ENCODE data around the gene MTF1. TPM values are rescaled to one million over a fixed set of nuclear protein-coding genes. Genes with fewer than 3 reads are reported as not detected.

The MTF1 gene
- total and polyA plus RNA-seq, 10 donors = 1.3 to 49.8 (median 11.4) TPM

DNA sequence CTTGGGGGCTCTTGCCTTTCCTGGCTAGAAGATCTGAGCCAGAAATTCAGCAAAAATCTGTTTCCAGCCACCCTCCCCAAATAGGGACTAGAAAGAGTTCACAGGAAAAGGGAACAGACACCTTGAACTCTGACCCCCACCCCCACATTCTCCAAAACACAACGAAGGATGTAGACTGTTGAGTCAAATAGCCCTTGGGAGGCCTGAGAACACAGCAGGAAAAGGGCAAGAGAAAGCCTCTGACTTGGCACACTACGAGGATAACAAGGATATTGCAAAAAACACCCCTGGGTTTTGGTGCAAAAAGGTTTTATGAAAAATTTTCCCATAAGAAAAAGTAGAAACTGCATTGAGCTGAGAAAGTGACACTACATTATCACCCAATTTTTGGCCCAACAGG, 49.5 kb downstream of the MTF1 start:
- TF ChIP-seq POLR2A (IDR thresholded peaks at IDR 0.05) (no peak), POLR2AphosphoS5 (IDR thresholded peaks at IDR 0.05) (no peak)
- TF ChIP-seq, protein P1, sequence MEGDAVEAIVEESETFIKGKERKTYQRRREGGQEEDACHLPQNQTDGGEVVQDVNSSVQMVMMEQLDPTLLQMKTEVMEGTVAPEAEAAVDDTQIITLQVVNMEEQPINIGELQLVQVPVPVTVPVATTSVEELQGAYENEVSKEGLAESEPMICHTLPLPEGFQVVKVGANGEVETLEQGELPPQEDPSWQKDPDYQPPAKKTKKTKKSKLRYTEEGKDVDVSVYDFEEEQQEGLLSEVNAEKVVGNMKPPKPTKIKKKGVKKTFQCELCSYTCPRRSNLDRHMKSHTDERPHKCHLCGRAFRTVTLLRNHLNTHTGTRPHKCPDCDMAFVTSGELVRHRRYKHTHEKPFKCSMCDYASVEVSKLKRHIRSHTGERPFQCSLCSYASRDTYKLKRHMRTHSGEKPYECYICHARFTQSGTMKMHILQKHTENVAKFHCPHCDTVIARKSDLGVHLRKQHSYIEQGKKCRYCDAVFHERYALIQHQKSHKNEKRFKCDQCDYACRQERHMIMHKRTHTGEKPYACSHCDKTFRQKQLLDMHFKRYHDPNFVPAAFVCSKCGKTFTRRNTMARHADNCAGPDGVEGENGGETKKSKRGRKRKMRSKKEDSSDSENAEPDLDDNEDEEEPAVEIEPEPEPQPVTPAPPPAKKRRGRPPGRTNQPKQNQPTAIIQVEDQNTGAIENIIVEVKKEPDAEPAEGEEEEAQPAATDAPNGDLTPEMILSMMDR (IDR thresholded peaks at IDR 0.05 in 8 of 11, conservative IDR thresholded peaks at IDR 0.05 in 3 of 11) = no peak
- intact Hi-C loops (cut with DNase I; ENCODE audit: low total_unique reads) = loop anchor here (5.0 to 10.0 kb wide), 2 partner anchors 47 to 115 kb away; partner anchors contain the start of genes CDCA8 and MTF1
- H3K36me3 ChIP-seq = peaks cover 3 to 51% (median 24%) of the 10 kb centered on the region in 6 donors
- H3K4me3 ChIP-seq = no peak overlapping the region
- WGBS, 5 donors = 29 to 65% (median 51%) methylated on average over 2 of the region's 2 CpGs
- peak overlapping the region in 1 of 8 donors; percentile 98 for H3K27ac ChIP-seq
- no peak for DNase-seq
- H3K9me3 ChIP-seq = no peaks in the 10 kb centered on the region
- no peaks in the 10 kb centered on the region for H3K27me3 ChIP-seq (replicated peaks in 1 of 7)
- peaks cover 24 to 72% (median 48%) of the 10 kb centered on the region in 6 donors for H3K4me1 ChIP-seq

DNA sequence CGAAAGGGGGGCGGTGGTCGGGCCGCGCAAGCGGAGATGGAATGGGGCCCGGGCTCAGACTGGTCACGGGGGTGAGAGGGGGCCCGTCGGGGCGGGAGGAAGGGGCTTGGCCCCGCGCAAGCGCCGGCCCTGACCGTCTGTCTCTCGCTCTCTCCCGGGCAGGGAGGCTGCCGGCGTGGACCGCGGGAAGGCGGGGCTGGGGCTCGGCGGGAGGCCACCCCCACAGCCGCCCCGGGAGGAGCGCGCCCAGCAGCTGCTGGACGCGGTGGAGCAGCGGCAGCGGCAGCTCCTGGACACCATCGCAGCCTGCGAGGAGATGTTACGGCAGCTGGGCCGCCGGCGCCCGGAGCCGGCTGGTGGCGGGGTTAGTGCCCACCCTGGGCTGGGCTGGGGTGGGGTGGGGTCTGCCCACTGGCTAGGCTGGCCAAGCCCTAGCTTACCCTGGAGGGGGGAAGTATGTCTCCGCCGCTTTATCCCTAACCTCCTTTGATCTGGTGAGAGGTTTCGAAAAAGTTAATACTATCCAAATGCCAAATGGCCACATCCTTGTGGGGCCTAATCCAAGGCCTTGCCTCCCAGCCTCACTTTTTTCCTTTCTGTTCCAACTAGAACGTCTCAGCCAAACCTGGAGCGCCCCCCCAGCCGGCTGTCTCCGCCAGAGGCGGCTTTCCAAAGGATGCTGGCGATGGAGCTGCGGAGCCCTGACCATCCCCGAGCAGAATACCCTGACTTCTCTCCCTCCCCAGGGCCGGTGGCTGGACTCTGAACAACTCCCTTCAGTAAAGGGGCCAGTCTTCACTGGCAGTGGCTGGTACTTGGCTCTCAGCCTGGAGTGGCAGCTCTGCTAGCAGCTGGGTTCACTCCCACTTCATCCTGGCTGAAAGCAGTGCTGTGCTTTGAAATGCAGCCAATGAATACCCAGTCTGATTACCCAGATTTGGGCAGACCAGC, 50.7 kb downstream of the MTF1 start:
- WGBS, 5 donors = 6 to 13% (median 8%) methylated on average over 20 to 54 of the region's 54 CpGs
- TF ChIP-seq POLR2A (IDR thresholded peaks at IDR 0.05) = no peak
- TF ChIP-seq, protein P1 (IDR thresholded peaks at IDR 0.05 in 8 of 11, conservative IDR thresholded peaks at IDR 0.05 in 3 of 11) = no peak
- no peak for TF ChIP-seq POLR2AphosphoS5 (IDR thresholded peaks at IDR 0.05)
- intact Hi-C loops (cut with DNase I; ENCODE audit: low total_unique reads) = loop anchor here (5.0 to 10.0 kb wide), 2 partner anchors 49 to 114 kb away; partner anchors contain the start of genes CDCA8 and MTF1

DNA sequence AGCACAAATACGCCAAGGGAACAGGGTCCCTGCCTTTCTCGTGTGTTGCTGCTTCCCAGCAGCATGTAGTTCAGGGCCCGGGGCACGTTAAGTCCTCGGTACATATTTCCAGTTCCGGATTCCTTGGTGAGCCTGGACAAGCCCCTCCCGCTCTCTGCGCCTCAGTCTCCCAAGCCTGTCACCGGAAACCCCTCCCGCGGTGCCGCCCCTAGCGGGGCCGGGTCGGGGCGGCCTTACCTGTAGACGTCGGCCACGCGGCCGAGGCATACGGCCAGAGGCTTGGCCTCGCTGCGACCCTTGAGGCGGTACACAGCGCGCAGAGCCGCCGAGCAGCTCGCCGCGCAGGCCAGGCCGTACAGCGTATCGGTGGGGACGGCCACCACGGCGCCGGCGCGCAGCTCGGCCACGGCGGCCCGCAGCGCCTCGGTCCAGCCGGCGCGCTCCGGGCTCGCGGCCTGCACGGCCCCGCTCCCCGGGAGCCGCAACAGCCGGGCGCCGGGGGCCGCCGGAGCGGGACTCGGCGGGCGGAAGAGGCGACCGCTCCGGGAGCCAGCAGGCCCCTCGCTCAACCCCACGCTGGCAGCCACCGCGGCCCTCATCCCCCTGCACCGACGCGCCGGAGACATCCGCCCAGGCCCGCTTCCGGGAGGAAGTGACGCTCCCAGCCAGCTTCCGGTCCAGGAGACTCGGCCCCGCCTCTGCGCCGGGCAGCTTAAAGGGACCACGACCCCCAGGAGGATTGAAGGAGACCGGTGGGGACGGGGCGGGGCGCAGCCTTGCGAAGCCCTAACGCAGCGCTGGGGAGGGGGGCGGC, 51.6 kb downstream of the MTF1 start, which contains the start of the genes C1orf122 and YRDC:
TSS of gene C1orf122 (plus strand) at position 236 of the 814 bp plus-strand sequence. CDS start 615 bp downstream, outside the sequence.
TSS of gene YRDC (minus strand) at position 654 of the 814 bp plus-strand sequence. CDS start at position 626, 28 bp downstream.
- Histone ChIP-seq H3K27me3 (replicated peaks in 1 of 7) (no peaks in the 10 kb centered on the region), H3K27ac (peak within 1 kb of the TSS; percentile 87 to 98 (median 94)), H3K4me3 (peak within 1 kb of the TSS; percentile 89 to 98 (median 96)), H3K36me3 (peaks cover 8 to 53% (median 39%) of the 10 kb centered on the region in 6 donors), H3K4me1 (peaks cover 24 to 69% (median 48%) of the 10 kb centered on the region in 6 donors), H3K9me3 (no peaks in the 10 kb centered on the region)
- TF ChIP-seq, protein P1 (IDR thresholded peaks at IDR 0.05 in 8 of 11, conservative IDR thresholded peaks at IDR 0.05 in 3 of 11) = no peak
- TF ChIP-seq POLR2A (IDR thresholded peaks at IDR 0.05) (peak; percentile 60 to 79 (median 74)), POLR2AphosphoS5 (IDR thresholded peaks at IDR 0.05) (peak; percentile 97 to 98 (median 98))
- intact Hi-C loops (cut with DNase I; ENCODE audit: low total_unique reads) = loop anchor here (5.0 to 10.0 kb wide), 2 partner anchors 50 to 113 kb away; partner anchors contain the start of genes CDCA8 and MTF1
- WGBS, 5 donors = 0 to 1% (median 0%) methylated on average over 9 to 95 of the region's 95 CpGs
- DNase-seq = peak; percentile 98

More for the DNA sequence above, 50.7 kb downstream of the MTF1 start:
- Histone ChIP-seq H3K4me3 (peak overlapping the region; percentile 89 to 98 (median 96)), H3K27me3 (replicated peaks in 1 of 7) (no peaks in the 10 kb centered on the region), H3K36me3 (peaks cover 4 to 51% (median 30%) of the 10 kb centered on the region in 6 donors), H3K27ac (peak overlapping the region; percentile 87 to 98 (median 94)), H3K4me1 (peaks cover 24 to 75% (median 48%) of the 10 kb centered on the region in 6 donors), H3K9me3 (no peaks in the 10 kb centered on the region)
- peak; percentile 81 for DNase-seq

Measured in spleen (tissue), 11 donors.